HEK293T (cell line): ENCODE results near the gene NINJ1.

Experiments
- CTCF ChIA-PET: fragments of 350-600 bp; formaldehyde crosslinking; extraction: SDS; loops from one replicate; lab custom pipeline; 2021; ENCODE audit warnings: antibody characterized with exemption, inconsistent platforms; lab: Yijun Ruan, JAX
- POLR2A ChIA-PET: fragments of 350-600 bp; formaldehyde crosslinking; extraction: SDS; loops from one replicate; lab custom pipeline; 2020; ENCODE audit warnings: antibody characterized with exemption, inconsistent platforms; lab: Yijun Ruan, JAX
- DNase-seq: peaks from one replicate; pipeline ENCODE4 v3.0.0; 2012; ENCODE audit warnings: mixed read lengths; ENCODE audit errors: extremely low spot score
- ARNT ChIP-seq: fragments of 450-650 bp; IDR thresholded peaks from 2 replicates; pipeline ENCODE4 v1.6.1; 2017; ENCODE audit warnings: mild to moderate bottlenecking
- BHLHE40 ChIP-seq: fragments of 450-650 bp; IDR thresholded peaks from 2 replicates; pipeline ENCODE4 v1.6.1; 2016; ENCODE audit warnings: mild to moderate bottlenecking, moderate library complexity, borderline replicate concordance
- CTBP1 ChIP-seq: fragments of 450-650 bp; IDR thresholded peaks from 2 replicates; pipeline ENCODE4 v1.6.1; 2016; ENCODE audit warnings: borderline replicate concordance
- ELF4 ChIP-seq: fragments of 450-650 bp; IDR thresholded peaks from 2 replicates; pipeline ENCODE4 v1.6.1; 2017; ENCODE audit warnings: antibody characterized with exemption
- FOXA1 ChIP-seq: fragments of 450-650 bp; IDR thresholded peaks from 2 replicates; pipeline ENCODE4 v1.6.1; 2016; ENCODE audit warnings: mild to moderate bottlenecking
- FOXK2 ChIP-seq: fragments of 450-650 bp; IDR thresholded peaks from 2 replicates; pipeline ENCODE4 v1.6.1; 2016; ENCODE audit warnings: mild to moderate bottlenecking
- FOXM1 ChIP-seq: fragments of 450-650 bp; IDR thresholded peaks from 2 replicates; pipeline ENCODE4 v1.6.1; 2017; ENCODE audit warnings: mild to moderate bottlenecking, borderline replicate concordance
- HDGF ChIP-seq: fragments of 450-650 bp; IDR thresholded peaks from 2 replicates; pipeline ENCODE4 v1.6.1; 2017; ENCODE audit warnings: antibody characterized with exemption, borderline replicate concordance
- L3MBTL2 ChIP-seq: fragments of 450-650 bp; conservative IDR thresholded peaks from 2 replicates; pipeline ENCODE4 v1.6.1; 2016; ENCODE audit warnings: mild to moderate bottlenecking
- LEF1 ChIP-seq: fragments of 450-650 bp; IDR thresholded peaks from 2 replicates; pipeline ENCODE4 v1.6.1; 2017; ENCODE audit warnings: mild to moderate bottlenecking, borderline replicate concordance
- NFRKB ChIP-seq: fragments of 450-650 bp; IDR thresholded peaks from 2 replicates; pipeline ENCODE4 v1.6.1; 2016; ENCODE audit warnings: mild to moderate bottlenecking, moderate library complexity
- SP1 ChIP-seq: fragments of 450-650 bp; IDR thresholded peaks from 2 replicates; pipeline ENCODE4 v1.6.1; 2017
- SUZ12 ChIP-seq: fragments of 450-650 bp; IDR thresholded peaks from 2 replicates; pipeline ENCODE4 v1.6.1; 2016; ENCODE audit warnings: mild to moderate bottlenecking
- TARDBP ChIP-seq: fragments of 450-650 bp; IDR thresholded peaks from 2 replicates; pipeline ENCODE4 v1.6.1; 2016
- ZNF384 ChIP-seq: fragments of 450-650 bp; IDR thresholded peaks from 2 replicates; pipeline ENCODE4 v1.6.1; 2016
- TF ChIP-seq, protein P1 (sequence below): fragments of 450-650 bp; IDR thresholded peaks from 2 replicates; pipeline ENCODE4 v1.6.1; 2016

NINJ1 gene

DNA sequence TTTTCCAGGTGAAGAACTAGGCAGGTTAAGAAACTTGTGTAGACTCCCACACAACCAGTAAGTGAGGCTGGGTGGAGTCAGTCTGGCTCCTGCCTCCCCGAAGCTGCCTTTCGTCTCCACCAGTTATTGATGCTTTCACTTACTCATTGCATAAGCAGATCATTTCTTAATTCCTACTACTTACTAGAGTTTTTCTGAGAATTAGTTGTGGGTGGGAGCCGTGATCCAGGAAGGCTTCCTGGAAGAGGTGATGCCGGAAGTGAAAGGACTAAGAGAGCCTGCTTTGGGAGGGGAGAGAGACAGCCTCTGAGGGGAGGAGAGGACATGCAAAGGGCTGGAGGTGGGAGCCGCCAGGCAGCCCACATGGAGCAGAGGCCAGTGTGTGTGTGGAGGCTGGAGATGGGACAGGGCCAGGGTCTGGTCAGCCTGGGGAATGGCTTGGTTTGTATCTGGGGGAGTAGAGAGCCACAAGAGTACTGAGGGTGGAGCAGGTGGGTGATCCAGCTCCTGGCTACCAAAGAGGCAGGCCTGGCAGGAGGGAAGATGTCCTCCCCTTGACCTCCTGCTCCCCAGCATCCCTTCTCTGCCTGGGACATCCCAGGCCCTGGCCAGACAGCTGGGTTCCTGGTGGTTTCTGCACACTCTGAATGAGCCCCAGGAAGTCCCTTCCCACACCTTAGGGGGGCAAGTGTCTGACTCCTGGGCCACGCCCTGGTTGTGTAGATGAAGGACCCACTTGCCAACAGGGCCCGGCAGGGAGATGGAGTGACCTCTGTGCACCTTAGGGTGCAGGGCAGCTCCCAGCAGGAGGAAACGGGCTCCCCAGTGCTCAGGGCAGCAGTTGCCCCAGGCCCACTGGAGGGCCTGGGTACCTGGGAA is 50.2 kb downstream of the NINJ1 start:
- POLR2A ChIA-PET: no interaction called here
- CTCF ChIA-PET: no interaction called here
- TF ChIP-seq FOXK2: no peak
- no peak for TF ChIP-seq FOXA1
- no peak for TF ChIP-seq CTBP1
- TF ChIP-seq, protein P1, sequence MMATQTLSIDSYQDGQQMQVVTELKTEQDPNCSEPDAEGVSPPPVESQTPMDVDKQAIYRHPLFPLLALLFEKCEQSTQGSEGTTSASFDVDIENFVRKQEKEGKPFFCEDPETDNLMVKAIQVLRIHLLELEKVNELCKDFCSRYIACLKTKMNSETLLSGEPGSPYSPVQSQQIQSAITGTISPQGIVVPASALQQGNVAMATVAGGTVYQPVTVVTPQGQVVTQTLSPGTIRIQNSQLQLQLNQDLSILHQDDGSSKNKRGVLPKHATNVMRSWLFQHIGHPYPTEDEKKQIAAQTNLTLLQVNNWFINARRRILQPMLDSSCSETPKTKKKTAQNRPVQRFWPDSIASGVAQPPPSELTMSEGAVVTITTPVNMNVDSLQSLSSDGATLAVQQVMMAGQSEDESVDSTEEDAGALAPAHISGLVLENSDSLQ: no peak
- TF ChIP-seq FOXM1: no peak
- TF ChIP-seq ZNF384: no peak
- TF ChIP-seq LEF1: no peak
- no peak for TF ChIP-seq NFRKB
- TF ChIP-seq BHLHE40: no peak
- TF ChIP-seq HDGF: no peak
- TF ChIP-seq SP1: no peak
- TF ChIP-seq SUZ12: no peak
- TF ChIP-seq ELF4: no peak

DNA sequence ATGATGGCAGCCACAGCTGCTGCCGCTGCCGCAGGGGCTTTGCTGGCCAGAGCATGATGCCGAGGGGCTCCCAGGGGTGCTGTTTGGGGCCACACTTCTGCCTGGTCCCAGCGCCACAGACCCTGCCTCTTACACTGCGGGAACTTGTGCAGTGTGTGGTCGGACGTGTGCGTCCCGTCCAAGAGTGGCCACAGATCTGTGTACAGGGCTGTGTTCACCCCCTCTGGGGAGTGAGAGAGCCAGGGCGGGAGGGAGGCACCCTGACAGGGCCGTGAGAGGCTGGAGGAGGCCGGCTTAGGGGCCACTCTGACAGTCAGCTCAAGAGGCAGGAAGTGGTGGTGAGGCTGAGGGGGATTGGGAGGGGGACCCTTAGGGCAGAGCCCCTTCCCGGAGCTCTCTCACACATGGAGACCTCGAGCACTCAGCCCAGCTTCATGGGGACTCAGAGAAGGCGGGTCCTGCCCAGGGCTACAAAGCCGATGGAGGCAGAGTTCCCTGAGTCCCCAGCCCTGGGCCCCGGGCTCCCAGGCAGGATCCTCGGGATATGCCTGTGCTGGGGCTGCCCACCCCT is 51.1 kb downstream of the NINJ1 start:
- DNase-seq: no peak
- TF ChIP-seq HDGF: no peak
- TF ChIP-seq CTBP1: no peak
- TF ChIP-seq NFRKB: no peak
- no peak for TF ChIP-seq BHLHE40
- TF ChIP-seq ZNF384: no peak
- TF ChIP-seq L3MBTL2: no peak
- TF ChIP-seq FOXM1: no peak
- TF ChIP-seq ARNT: no peak
- TF ChIP-seq SUZ12: no peak
- TF ChIP-seq LEF1: no peak
- TF ChIP-seq FOXK2: no peak
- TF ChIP-seq TARDBP: no peak
- no peak for TF ChIP-seq FOXA1
- TF ChIP-seq, protein P1: no peak
- ChIA-PET CTCF (no interaction called here), POLR2A (no interaction called here)

More for the DNA sequence above, 50.2 kb downstream of the NINJ1 start:
- DNase-seq: no peak

DNA sequence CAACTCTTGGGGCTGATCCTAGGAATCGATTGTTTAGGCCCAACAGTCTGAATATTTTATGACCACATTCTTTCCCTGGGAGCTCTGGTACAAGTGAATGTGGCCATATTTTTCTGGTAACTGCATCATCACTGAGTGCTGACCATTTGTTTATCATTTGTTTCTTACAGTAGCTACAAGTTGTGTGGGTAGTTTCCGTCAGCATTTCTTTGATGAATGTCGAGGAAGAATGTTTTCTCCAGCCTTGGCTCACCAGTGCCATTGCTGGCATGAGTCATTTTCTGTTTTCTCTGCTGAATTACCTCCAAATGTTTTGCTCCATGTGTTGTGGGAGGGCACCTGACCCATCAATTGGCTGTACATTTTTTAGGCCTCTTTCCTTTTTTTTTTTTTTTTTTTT is 52.1 kb downstream of the NINJ1 start:
- TF ChIP-seq ARNT: no peak
- TF ChIP-seq TARDBP: no peak
- no peak for TF ChIP-seq FOXA1
- no peak for TF ChIP-seq FOXK2
- no peak for TF ChIP-seq ELF4
- no peak for TF ChIP-seq SUZ12
- no peak for TF ChIP-seq ZNF384
- no peak for TF ChIP-seq L3MBTL2
- TF ChIP-seq FOXM1: no peak
- TF ChIP-seq, protein P1: no peak
- no peak for TF ChIP-seq LEF1
- TF ChIP-seq HDGF: no peak
- TF ChIP-seq CTBP1: no peak
- no peak for TF ChIP-seq BHLHE40
- DNase-seq: no peak
- ChIA-PET CTCF (no interaction called here), POLR2A (interaction anchor here (1.2 kb wide), 1 partner anchor 14 kb away, joined by 4 read pairs; no protein-coding TSS in a partner anchor)

DNA sequence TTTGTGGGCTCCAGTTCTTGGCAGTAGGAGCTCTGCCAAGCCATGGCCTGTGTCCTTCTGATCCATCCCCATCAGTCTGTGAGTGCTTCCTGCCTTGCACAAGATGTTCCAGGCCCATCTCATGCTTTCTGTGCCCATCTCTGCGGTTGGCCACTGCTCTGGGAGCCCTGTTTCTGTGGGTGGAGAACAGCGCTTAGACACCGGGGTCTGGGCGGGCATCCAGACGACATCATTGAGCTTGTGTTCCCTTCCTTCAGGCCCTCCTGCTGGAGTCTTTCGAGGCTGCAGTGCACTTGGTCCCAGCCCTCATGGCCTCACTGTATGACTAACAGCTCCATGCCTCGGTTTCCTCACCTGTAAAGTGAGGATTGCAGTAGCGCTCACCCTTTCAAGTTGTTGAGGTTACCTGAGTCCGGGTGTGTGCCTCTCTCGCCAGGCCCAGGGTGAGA is 52.9 kb downstream of the NINJ1 start:
- no peak for DNase-seq
- CTCF ChIA-PET: no interaction called here
- TF ChIP-seq ELF4 (no peak), SUZ12 (no peak)
- POLR2A ChIA-PET: interaction anchor here (1.2 kb wide), 1 partner anchor 14 kb away, joined by 4 read pairs; no protein-coding TSS in a partner anchor

DNA sequence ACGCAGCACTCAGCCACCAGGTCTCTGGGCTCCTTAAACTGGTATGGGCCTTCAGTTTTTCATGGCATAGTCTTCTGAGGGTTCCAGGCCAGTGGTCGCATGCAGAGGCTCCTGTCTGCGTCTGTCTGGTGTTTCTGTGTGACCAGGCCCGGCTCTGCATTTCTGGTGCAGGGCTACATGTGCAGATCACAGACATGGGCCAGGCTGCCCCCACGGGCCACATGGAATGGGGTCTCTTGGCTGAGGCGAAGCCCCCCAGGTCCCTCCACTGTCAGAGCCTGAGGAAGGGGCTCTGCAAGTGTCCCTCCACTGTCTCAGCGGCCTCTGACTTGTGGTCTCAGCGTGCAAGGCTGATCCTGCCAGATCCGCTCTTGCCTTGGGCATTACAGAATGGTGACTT is 53.6 kb downstream of the NINJ1 start:
- DNase-seq: no peak
- CTCF ChIA-PET: no interaction called here
- POLR2A ChIA-PET: no interaction called here
- TF ChIP-seq FOXM1 (no peak), L3MBTL2 (no peak), FOXA1 (no peak), TARDBP (no peak), LEF1 (no peak), NFRKB (no peak), ARNT (no peak), CTBP1 (no peak)

DNA sequence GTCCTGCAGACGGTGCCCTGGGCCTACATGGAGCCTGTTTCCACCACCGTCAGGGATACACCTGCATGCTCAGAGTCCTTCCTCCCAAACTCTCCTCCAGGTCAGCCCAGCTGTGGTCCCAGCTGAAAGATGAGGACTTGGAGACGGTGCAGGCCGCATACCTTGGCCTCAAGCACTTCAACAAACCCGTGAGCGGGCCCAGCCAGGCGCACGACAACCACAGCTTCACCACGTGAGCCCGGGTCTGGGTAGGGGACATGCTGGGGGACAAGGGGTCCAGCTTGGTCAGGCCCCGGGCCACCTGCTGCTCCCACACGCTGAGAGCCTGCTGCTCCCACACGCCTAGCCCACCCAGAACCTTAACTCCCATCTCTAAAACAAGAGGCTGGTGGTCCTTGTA is 54.7 kb downstream of the NINJ1 start:
- CTCF ChIA-PET: no interaction called here
- POLR2A ChIA-PET: no interaction called here
- TF ChIP-seq ARNT (no peak), SP1 (no peak), FOXK2 (no peak), SUZ12 (no peak), HDGF (no peak)
- DNase-seq: no peak
